Dedifferentiated amniotic fluid mesenchymal stem cell (primary cell): ENCODE data around the gene PHKG2.

Experiments
- DNase-seq: peaks from one replicate; pipeline ENCODE4 v3.0.0-alpha.2; 2016; ENCODE audit errors: extremely low spot score

Gene PHKG2

GRCh38 chr16:30775392-30776188, 27.4 kb downstream of the PHKG2 start:
- DNase-seq = peak; percentile 61

- no peak for DNase-seq
Observed at GRCh38 chr16:30777591-30778297, 29.5 kb downstream of the PHKG2 start.

- no peak for DNase-seq
Observed at GRCh38 chr16:30778549-30779244, 30.5 kb downstream of the PHKG2 start.

- no peak for DNase-seq
Observed at GRCh38 chr16:30779596-30779995, 31.4 kb downstream of the PHKG2 start.

- no peak for DNase-seq
Observed at GRCh38 chr16:30780021-30780420, 31.8 kb downstream of the PHKG2 start.

- DNase-seq = no peak
Observed at GRCh38 chr16:30780549-30780948, 32.3 kb downstream of the PHKG2 start.

- DNase-seq = no peak
Observed at GRCh38 chr16:30782486-30783279, 34.5 kb downstream of the PHKG2 start.

- DNase-seq = peak; percentile 1
Observed at GRCh38 chr16:30783280-30784109, 35.3 kb downstream of the PHKG2 start.

- peak; percentile 3 for DNase-seq
Observed at GRCh38 chr16:30784215-30784614, 36.0 kb downstream of the PHKG2 start.

- peak; percentile 6 for DNase-seq
Observed at GRCh38 chr16:30785126-30786106, 37.2 kb downstream of the PHKG2 start.

- peak; percentile 70 for DNase-seq
Observed at GRCh38 chr16:30786115-30786935, 38.1 kb downstream of the PHKG2 start.

- DNase-seq = peak; percentile 18
Observed at GRCh38 chr16:30786936-30787612, 38.8 kb downstream of the PHKG2 start, which contains the start of gene ZNF629. TSS of gene ZNF629 (minus strand) at chr16:30787205. CDS start at chr16:30784482, 2,723 bp downstream.

GRCh38 chr16:30787613-30788378, 39.6 kb downstream of the PHKG2 start:
- DNase-seq = peak; percentile 13

- DNase-seq = no peak
Observed at GRCh38 chr16:30793508-30794069, 45.4 kb downstream of the PHKG2 start.

- DNase-seq = no peak
Observed at GRCh38 chr16:30794634-30795033, 46.4 kb downstream of the PHKG2 start.

- no peak for DNase-seq
Observed at GRCh38 chr16:30797670-30798309, 49.6 kb downstream of the PHKG2 start.
